Measurements from ENCODE around the gene MCHR1. TPM values are rescaled to one million over a fixed set of nuclear protein-coding genes. Genes with fewer than 3 reads are reported as not detected.

Gene MCHR1
- polyA plus RNA-seq, 1 donor from 2014 or later, result 2.6 TPM

GRCh38 chr22:40637183-40638150, 41.8 kb upstream of the MCHR1 start:
- H3K27me3 ChIP-seq (ENCODE audit: insufficient read depth, low read depth, low read length), result no peaks in the 10 kb centered on the region
- peak overlapping the region; percentile 99 for H2AFZ ChIP-seq (ENCODE audit: low read depth, low read length)
- H3K9ac ChIP-seq (ENCODE audit: low read length), result peak overlapping the region; percentile 93
- TF ChIP-seq SMC3 (conservative IDR thresholded peaks at IDR 0.05; ENCODE audit: poor library complexity), result peak; percentile 38
- TF ChIP-seq, protein P1, sequence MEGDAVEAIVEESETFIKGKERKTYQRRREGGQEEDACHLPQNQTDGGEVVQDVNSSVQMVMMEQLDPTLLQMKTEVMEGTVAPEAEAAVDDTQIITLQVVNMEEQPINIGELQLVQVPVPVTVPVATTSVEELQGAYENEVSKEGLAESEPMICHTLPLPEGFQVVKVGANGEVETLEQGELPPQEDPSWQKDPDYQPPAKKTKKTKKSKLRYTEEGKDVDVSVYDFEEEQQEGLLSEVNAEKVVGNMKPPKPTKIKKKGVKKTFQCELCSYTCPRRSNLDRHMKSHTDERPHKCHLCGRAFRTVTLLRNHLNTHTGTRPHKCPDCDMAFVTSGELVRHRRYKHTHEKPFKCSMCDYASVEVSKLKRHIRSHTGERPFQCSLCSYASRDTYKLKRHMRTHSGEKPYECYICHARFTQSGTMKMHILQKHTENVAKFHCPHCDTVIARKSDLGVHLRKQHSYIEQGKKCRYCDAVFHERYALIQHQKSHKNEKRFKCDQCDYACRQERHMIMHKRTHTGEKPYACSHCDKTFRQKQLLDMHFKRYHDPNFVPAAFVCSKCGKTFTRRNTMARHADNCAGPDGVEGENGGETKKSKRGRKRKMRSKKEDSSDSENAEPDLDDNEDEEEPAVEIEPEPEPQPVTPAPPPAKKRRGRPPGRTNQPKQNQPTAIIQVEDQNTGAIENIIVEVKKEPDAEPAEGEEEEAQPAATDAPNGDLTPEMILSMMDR (IDR thresholded peaks at IDR 0.05; ENCODE audit: poor library complexity, severe bottlenecking), result no peak
- TF ChIP-seq REST (IDR thresholded peaks at IDR 0.05; ENCODE audit: borderline replicate concordance), result peak; percentile 93
- TF ChIP-seq TAF1 (IDR thresholded peaks at IDR 0.05; ENCODE audit: low read depth), result no peak
- H3K9me3 ChIP-seq (ENCODE audit: low read length), result no peaks in the 10 kb centered on the region
- H3K4me2 ChIP-seq (ENCODE audit: low read length), result peak overlapping the region; percentile 76
- H3K36me3 ChIP-seq (ENCODE audit: insufficient read depth, low read length), result no peaks in the 10 kb centered on the region
- H3K4me3 ChIP-seq (ENCODE audit: low read length), result peak overlapping the region; percentile 78
- no peaks in the 10 kb centered on the region for H3K9me2 ChIP-seq (ENCODE audit: insufficient read depth, low read length)
- no peaks in the 10 kb centered on the region for H3F3A ChIP-seq (ENCODE audit: insufficient read depth, low read length, poor library complexity, severe bottlenecking)
- peak overlapping the region; percentile 90 for H3K27ac ChIP-seq (ENCODE audit: low read length)
- H3K79me2 ChIP-seq (replicated peaks; ENCODE audit: insufficient read depth, low read length), result peaks cover 34% of the 10 kb centered on the region
- no peaks in the 10 kb centered on the region for H4K20me1 ChIP-seq (ENCODE audit: insufficient read depth)

GRCh38 chr22:40638261-40638660, 41.0 kb upstream of the MCHR1 start:
- TF ChIP-seq, protein P1 (IDR thresholded peaks at IDR 0.05; ENCODE audit: poor library complexity, severe bottlenecking), result no peak
- TF ChIP-seq EP300 (conservative IDR thresholded peaks at IDR 0.05; ENCODE audit: poor library complexity, severe bottlenecking) (no peak), REST (IDR thresholded peaks at IDR 0.05; ENCODE audit: borderline replicate concordance) (no peak), TAF1 (IDR thresholded peaks at IDR 0.05; ENCODE audit: low read depth) (no peak), SMC3 (conservative IDR thresholded peaks at IDR 0.05; ENCODE audit: poor library complexity) (no peak), RAD21 (conservative IDR thresholded peaks at IDR 0.05) (no peak), POLR2AphosphoS5 (IDR thresholded peaks at IDR 0.05) (no peak), EZH2 (IDR thresholded peaks at IDR 0.05; ENCODE audit: borderline replicate concordance, insufficient read depth, low read length, poor library complexity, severe bottlenecking) (no peak), MXI1 (conservative IDR thresholded peaks at IDR 0.05; ENCODE audit: poor library complexity, severe bottlenecking) (no peak)
- peaks cover 26% of the 10 kb centered on the region for H3K79me2 ChIP-seq (replicated peaks; ENCODE audit: insufficient read depth, low read length)
- no peaks in the 10 kb centered on the region for H3K9me3 ChIP-seq (ENCODE audit: low read length)
- no peak overlapping the region for H3K9ac ChIP-seq (ENCODE audit: low read length)
- no peaks in the 10 kb centered on the region for H3K27me3 ChIP-seq (ENCODE audit: insufficient read depth, low read depth, low read length)
- H3K9me2 ChIP-seq (ENCODE audit: insufficient read depth, low read length), result no peaks in the 10 kb centered on the region
- no peak overlapping the region for H3K27ac ChIP-seq (ENCODE audit: low read length)
- H3F3A ChIP-seq (ENCODE audit: insufficient read depth, low read length, poor library complexity, severe bottlenecking), result no peaks in the 10 kb centered on the region
- no peak overlapping the region for H3K4me2 ChIP-seq (ENCODE audit: low read length)
- H3K36me3 ChIP-seq (ENCODE audit: insufficient read depth, low read length), result no peaks in the 10 kb centered on the region
- peak overlapping the region; percentile 78 for H3K4me3 ChIP-seq (ENCODE audit: low read length)
- no peaks in the 10 kb centered on the region for H4K20me1 ChIP-seq (ENCODE audit: insufficient read depth)
- no peak overlapping the region for H2AFZ ChIP-seq (ENCODE audit: low read depth, low read length)

All from neural cell (in vitro differentiated cells).